ENCODE results near the gene SUN5.

DNA sequence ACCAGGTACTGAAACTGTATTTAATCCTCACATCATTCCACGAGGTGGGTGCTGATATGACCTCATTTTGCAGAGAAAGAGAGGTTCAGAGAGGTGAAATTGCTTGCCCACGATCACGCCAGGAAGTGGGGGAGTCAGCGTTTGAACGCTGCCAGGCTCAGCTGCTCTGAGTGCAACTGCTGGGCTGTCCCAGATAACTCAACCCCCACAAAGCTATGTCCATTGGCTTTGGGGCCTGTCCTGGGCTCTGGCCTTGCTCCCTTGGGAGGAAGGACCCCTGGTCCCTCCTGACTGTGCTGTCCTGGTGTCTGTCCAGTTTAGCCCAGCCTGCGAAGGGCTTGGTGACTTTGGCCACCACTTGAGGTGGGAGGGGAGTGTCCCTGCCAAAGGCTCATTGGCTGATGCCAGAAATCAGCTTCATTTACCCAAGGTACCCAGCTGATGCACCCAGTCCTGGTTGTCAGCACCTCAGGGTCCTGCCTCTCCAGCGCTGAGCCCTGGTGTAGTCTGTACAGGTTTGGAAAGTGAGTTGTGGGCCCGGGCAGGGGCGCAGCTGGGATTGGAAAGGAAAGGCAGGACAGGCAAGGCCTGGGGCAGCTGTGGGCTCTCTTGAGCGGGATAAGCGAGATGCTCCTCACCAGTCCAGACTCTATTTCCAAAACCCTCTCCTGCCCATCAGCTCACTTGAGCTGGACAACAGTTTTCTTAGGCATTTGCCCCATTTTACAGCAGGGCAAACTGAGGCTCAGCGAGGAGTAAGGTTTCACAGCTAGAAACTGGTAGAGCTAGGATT lies 38.5 kb downstream of the SUN5 start:
- no peak for TF ChIP-seq POLR2A (IDR thresholded peaks at IDR 0.05)
- TF ChIP-seq, protein P1, sequence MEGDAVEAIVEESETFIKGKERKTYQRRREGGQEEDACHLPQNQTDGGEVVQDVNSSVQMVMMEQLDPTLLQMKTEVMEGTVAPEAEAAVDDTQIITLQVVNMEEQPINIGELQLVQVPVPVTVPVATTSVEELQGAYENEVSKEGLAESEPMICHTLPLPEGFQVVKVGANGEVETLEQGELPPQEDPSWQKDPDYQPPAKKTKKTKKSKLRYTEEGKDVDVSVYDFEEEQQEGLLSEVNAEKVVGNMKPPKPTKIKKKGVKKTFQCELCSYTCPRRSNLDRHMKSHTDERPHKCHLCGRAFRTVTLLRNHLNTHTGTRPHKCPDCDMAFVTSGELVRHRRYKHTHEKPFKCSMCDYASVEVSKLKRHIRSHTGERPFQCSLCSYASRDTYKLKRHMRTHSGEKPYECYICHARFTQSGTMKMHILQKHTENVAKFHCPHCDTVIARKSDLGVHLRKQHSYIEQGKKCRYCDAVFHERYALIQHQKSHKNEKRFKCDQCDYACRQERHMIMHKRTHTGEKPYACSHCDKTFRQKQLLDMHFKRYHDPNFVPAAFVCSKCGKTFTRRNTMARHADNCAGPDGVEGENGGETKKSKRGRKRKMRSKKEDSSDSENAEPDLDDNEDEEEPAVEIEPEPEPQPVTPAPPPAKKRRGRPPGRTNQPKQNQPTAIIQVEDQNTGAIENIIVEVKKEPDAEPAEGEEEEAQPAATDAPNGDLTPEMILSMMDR (IDR thresholded peaks at IDR 0.05) = no peak

Data from breast epithelium (tissue), 3 donors.